ENCODE measurements around the gene OR6X1. TPM values are rescaled to one million over a fixed set of nuclear protein-coding genes. Genes with fewer than 3 reads are reported as not detected.

The OR6X1 gene
- total and polyA plus RNA-seq, 9 of the 15 experiments (the other 6 are each of a cell fraction or from before 2014, with no cell fraction given) = not detected

DNA sequence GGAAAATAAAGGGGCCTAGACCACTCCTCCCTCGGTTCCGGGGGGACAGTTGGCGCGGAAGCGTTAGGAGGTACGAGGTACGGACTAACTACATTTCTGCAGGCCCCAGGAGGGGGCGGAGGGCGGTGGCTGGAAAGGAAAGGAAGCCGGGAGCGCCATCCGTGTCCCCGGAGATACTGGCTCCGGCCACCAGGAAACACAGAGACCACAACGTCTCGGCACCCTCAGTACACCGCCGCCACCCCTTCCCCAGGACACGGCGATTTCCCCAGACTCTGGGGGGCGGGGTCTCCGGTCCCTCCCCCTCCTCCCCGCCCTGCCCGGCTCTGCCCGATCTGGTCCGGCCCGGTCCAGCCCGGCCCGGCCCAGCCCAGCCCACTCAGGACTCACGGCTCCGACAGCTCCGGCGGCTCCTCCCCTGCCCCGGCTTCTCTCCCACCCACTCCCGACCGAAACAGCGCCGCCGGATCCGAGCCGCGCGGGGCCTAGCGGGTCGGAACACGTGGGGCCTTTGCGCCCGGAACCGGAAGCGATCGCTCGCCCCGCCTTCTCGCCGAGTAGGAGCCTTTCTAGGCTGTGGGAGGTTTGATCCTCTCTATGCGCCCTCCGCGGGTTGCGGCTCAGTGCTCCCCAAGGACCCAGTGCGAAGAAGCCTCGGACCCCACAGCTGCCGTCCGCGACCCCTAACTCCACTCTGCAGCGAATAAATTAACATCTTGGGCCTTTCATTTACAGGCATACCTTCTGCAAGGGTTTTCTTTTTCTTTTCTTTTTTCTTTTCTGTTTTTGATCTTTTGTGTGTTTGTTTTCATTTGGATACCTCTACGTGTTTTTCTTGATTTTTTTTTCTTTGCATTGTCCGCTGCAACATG is 12.9 kb downstream of the OR6X1 start, which contains the start of gene ZNF202 (continued):
- TF ChIP-seq, protein P1, sequence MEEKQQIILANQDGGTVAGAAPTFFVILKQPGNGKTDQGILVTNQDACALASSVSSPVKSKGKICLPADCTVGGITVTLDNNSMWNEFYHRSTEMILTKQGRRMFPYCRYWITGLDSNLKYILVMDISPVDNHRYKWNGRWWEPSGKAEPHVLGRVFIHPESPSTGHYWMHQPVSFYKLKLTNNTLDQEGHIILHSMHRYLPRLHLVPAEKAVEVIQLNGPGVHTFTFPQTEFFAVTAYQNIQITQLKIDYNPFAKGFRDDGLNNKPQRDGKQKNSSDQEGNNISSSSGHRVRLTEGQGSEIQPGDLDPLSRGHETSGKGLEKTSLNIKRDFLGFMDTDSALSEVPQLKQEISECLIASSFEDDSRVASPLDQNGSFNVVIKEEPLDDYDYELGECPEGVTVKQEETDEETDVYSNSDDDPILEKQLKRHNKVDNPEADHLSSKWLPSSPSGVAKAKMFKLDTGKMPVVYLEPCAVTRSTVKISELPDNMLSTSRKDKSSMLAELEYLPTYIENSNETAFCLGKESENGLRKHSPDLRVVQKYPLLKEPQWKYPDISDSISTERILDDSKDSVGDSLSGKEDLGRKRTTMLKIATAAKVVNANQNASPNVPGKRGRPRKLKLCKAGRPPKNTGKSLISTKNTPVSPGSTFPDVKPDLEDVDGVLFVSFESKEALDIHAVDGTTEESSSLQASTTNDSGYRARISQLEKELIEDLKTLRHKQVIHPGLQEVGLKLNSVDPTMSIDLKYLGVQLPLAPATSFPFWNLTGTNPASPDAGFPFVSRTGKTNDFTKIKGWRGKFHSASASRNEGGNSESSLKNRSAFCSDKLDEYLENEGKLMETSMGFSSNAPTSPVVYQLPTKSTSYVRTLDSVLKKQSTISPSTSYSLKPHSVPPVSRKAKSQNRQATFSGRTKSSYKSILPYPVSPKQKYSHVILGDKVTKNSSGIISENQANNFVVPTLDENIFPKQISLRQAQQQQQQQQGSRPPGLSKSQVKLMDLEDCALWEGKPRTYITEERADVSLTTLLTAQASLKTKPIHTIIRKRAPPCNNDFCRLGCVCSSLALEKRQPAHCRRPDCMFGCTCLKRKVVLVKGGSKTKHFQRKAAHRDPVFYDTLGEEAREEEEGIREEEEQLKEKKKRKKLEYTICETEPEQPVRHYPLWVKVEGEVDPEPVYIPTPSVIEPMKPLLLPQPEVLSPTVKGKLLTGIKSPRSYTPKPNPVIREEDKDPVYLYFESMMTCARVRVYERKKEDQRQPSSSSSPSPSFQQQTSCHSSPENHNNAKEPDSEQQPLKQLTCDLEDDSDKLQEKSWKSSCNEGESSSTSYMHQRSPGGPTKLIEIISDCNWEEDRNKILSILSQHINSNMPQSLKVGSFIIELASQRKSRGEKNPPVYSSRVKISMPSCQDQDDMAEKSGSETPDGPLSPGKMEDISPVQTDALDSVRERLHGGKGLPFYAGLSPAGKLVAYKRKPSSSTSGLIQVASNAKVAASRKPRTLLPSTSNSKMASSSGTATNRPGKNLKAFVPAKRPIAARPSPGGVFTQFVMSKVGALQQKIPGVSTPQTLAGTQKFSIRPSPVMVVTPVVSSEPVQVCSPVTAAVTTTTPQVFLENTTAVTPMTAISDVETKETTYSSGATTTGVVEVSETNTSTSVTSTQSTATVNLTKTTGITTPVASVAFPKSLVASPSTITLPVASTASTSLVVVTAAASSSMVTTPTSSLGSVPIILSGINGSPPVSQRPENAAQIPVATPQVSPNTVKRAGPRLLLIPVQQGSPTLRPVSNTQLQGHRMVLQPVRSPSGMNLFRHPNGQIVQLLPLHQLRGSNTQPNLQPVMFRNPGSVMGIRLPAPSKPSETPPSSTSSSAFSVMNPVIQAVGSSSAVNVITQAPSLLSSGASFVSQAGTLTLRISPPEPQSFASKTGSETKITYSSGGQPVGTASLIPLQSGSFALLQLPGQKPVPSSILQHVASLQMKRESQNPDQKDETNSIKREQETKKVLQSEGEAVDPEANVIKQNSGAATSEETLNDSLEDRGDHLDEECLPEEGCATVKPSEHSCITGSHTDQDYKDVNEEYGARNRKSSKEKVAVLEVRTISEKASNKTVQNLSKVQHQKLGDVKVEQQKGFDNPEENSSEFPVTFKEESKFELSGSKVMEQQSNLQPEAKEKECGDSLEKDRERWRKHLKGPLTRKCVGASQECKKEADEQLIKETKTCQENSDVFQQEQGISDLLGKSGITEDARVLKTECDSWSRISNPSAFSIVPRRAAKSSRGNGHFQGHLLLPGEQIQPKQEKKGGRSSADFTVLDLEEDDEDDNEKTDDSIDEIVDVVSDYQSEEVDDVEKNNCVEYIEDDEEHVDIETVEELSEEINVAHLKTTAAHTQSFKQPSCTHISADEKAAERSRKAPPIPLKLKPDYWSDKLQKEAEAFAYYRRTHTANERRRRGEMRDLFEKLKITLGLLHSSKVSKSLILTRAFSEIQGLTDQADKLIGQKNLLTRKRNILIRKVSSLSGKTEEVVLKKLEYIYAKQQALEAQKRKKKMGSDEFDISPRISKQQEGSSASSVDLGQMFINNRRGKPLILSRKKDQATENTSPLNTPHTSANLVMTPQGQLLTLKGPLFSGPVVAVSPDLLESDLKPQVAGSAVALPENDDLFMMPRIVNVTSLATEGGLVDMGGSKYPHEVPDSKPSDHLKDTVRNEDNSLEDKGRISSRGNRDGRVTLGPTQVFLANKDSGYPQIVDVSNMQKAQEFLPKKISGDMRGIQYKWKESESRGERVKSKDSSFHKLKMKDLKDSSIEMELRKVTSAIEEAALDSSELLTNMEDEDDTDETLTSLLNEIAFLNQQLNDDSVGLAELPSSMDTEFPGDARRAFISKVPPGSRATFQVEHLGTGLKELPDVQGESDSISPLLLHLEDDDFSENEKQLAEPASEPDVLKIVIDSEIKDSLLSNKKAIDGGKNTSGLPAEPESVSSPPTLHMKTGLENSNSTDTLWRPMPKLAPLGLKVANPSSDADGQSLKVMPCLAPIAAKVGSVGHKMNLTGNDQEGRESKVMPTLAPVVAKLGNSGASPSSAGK (IDR thresholded peaks at IDR 0.05) = peak; percentile 66
- TF ChIP-seq NCOA4 (IDR thresholded peaks at IDR 0.05; ENCODE audit: partially characterized antibody) (no peak), ZNF217 (CRISPR knock-in tag; IDR thresholded peaks at IDR 0.05) (no peak), TOE1 (IDR thresholded peaks at IDR 0.05; ENCODE audit: borderline replicate concordance) (no peak), TOE1 (CRISPR knock-in tag; IDR thresholded peaks at IDR 0.05; ENCODE audit: borderline replicate concordance, low read depth) (no peak), PCBP1 (IDR thresholded peaks at IDR 0.05; ENCODE audit: low read depth, low read length, poor library complexity, severe bottlenecking) (peak; percentile 70), ZNF184 (CRISPR knock-in tag; IDR thresholded peaks at IDR 0.05) (no peak), LEF1 (IDR thresholded peaks at IDR 0.05) (peak; percentile 26; the same call in 1 of the 2 replicates), HDAC2 (IDR thresholded peaks at IDR 0.05) (peak; percentile 81), SREBF2 (CRISPR knock-in tag; IDR thresholded peaks at IDR 0.05) (no peak), TBL1XR1 (IDR thresholded peaks at IDR 0.05; ENCODE audit: low read length in 2 of 2) (no peak), ATF7 (IDR thresholded peaks at IDR 0.05) (0 out of 2 replicates have a peak, but pooled peaks have one; percentile 36), ZNF384 (IDR thresholded peaks at IDR 0.05; ENCODE audit: low read depth, low read length) (no peak), TAF7 (tag; IDR thresholded peaks at IDR 0.05) (no peak)
- TF ChIP-seq, protein P2, sequence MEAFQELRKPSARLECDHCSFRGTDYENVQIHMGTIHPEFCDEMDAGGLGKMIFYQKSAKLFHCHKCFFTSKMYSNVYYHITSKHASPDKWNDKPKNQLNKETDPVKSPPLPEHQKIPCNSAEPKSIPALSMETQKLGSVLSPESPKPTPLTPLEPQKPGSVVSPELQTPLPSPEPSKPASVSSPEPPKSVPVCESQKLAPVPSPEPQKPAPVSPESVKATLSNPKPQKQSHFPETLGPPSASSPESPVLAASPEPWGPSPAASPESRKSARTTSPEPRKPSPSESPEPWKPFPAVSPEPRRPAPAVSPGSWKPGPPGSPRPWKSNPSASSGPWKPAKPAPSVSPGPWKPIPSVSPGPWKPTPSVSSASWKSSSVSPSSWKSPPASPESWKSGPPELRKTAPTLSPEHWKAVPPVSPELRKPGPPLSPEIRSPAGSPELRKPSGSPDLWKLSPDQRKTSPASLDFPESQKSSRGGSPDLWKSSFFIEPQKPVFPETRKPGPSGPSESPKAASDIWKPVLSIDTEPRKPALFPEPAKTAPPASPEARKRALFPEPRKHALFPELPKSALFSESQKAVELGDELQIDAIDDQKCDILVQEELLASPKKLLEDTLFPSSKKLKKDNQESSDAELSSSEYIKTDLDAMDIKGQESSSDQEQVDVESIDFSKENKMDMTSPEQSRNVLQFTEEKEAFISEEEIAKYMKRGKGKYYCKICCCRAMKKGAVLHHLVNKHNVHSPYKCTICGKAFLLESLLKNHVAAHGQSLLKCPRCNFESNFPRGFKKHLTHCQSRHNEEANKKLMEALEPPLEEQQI (IDR thresholded peaks at IDR 0.05) = no peak

Data from K562 (cell line).